HG03039 (cell line): ENCODE results near the gene C5orf52.
"Not testable (repeated sequence)": the region's sequence is repeated elsewhere in the genome, so short reads cannot be mapped to it uniquely, and the experiment has no call there.

Experiments used
- ATAC-seq: cut with Tn5 transposase; IDR thresholded peaks from one replicate; pipeline ENCODE4 v1.9.1; 2021; ENCODE audit warnings: mild to moderate bottlenecking, moderate library complexity; ENCODE audit not compliant: unreplicated experiment

The C5orf52 gene

DNA sequence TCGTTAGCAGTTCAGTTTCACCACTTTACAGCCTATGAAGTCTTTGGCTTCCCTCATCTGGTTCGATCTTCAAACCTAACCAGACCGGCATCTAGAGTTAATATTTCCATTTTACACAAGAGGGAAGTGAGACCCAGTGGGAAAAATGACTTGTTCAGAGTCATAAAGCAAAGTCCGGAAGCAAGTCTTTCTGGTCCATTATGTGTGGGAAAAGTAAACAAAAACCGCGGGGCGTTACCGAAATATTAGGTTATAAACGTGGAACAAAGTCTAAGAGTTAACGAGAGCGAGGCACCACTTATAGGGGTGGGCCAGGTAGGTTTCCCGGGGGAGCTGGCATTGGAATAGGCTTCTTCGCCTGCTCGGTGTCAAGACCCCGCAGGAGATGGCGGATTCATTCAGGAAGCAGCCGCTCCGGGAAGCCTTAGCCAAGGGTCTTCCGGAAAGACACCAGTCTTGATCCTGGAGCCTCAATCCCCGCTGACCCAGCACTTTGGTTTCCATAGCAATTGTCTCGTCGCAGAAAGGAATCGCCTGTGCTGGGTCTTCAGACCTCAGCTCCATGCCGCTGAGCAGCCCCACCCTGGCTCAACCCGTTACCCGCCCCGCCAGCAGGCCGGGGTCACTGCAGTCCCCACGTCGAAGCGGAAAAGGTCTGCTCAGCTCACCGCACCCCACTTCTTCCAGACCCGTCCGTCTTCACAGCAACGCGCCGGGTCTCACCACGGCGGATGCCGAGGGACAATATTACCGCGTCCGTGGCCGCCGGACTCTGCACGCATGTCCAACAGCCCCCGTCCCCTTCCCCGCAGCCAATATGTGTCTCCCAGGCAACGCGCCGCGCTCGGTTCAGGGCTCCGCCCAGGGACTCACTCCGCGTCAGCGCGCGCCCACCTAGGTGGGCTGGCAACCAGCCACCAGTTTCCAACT lies at the start of gene C5orf52:
Gene C5orf52, plus strand, starts transcription at position 872 of the 930 bp plus-strand sequence. CDS start 82 bp downstream, outside the sequence.
- ATAC-seq: no peak

DNA sequence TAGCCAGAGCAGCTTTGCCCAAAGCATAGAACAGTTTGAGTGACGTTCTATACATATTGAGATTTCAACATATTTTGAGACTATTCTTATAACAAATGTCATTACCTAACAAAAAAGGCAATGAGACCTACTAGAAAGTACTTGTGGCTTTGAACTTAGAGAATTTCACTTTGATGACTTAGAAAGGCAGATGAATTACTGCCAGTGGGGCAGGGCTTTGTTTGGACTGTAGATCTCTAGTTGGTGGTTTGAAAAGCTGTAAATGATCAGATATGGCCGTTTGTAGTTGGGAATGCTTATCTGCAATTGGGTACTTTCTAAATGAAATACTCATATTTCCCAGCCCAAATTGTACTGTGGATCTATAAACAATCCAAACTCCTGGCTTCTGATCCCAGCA lies 47.2 kb upstream of the C5orf52 start:
- ATAC-seq: no peak

DNA sequence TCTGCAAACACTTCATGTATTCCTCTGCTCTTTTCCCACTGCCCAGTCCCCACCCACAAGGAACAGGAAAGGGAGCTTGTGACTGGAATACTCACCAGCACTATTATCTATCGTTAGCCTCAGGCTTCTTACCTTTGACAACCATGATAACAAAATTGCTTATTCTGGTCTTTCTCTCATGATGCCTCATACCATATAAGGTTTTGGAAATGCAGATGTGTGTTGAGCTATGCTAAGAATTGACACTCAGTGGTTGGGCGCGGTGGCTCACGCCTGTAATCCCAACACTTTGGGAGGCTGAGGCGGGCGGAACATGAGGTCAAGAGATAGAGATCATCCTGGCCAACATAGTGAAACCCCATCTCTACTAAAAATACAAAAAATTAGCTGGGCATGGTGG lies 44.5 kb upstream of the C5orf52 start:
- ATAC-seq: no peak

DNA sequence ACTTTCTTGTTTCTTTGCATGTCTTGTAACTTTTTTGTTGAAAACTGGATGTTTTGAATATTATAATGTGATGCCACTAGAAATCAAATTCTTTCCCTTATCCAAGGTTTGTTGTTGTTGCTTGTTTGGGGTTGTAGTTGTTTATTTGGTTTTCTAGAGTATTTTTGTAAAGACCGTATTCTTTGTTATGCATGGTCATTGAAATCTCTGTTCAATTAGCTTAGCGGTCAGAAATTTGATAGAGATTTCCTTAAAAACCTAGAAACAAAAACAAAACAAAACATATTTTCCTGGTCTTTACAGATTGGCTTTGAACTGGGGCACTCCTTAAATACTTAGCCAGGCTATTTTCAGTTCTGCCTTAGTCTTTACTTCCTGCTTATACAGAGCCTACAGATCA lies 41.0 kb upstream of the C5orf52 start:
- no peak for ATAC-seq

DNA sequence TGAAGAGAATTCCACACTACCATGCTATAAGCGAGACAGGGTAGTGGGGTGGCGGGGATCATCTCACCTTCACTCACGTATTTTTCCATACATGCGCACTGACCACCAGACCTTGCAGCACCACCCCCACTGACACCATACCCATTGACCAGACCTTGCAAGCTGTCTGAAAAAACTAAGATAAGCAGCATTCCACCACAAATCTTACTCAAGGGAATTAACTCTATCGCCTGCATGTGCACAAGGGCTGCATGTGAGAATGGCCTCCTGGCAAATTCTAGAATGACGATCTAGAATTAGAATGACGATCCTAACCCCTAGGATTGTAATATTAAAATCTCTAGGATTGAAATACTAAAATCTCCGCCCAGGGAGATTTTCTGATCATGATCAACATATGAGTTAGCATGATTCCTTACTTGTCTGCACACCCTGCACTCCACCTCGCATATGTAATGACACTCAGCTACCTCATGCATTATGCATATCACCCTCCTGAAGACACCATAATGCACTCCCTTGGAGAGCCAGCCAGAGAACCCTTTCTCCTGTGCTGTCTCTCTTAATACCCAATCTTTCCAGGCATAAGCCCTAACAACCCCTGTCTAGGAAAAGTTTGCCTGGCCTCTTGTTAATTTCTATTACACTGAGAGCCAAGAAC lies 30.8 kb upstream of the C5orf52 start:
- ATAC-seq: no peak

DNA sequence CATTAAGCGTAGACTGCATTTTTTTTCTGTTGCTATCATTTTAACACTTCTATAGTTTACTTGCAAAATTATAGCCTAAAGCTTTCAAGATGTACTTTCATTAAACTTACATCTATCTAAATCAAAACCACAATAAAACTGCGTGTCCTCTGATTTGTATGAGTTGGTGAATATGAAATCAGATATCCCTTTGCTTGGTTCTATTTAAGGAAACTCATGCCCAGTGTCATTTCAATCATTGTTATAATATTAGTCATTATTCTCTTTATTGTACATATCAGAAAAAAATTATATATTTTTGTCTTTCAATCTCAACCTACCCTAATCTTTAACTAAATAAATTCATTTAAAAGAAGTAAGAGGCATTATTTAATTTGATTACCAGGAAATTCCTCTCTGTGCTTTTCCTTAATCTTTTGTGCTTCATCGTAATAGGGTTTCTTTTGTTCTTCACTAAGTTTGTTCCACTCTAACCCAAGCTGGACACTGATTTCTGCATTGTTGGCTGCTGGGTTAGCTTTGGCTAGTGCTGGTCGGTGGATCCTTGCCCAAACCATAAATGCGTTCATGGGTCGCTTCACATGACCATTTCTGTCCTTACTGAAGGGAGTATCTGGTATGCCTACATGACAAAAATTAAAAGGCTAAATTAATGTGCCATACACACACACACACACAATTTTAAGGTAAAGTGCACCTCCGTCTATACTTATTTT lies 22.9 kb upstream of the C5orf52 start:
- no peak for ATAC-seq

DNA sequence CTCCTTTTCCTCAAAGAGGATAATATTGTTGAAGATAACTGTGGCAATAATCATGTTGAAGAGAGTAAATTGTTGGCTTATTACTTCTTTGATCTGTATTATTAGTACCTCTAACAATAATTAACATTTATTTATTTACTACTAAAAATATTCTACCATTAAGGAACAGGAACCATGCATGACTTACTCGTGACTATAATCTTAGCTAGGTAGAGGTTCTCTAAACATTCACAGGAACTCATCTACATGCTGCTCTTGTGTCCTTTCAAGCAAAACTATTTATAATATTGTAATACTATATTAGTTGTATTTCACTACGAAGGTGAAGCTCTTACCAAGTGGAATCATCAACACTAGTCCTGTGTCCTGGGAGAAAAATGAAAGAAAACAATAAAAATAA lies 22.2 kb upstream of the C5orf52 start:
- no peak for ATAC-seq

DNA sequence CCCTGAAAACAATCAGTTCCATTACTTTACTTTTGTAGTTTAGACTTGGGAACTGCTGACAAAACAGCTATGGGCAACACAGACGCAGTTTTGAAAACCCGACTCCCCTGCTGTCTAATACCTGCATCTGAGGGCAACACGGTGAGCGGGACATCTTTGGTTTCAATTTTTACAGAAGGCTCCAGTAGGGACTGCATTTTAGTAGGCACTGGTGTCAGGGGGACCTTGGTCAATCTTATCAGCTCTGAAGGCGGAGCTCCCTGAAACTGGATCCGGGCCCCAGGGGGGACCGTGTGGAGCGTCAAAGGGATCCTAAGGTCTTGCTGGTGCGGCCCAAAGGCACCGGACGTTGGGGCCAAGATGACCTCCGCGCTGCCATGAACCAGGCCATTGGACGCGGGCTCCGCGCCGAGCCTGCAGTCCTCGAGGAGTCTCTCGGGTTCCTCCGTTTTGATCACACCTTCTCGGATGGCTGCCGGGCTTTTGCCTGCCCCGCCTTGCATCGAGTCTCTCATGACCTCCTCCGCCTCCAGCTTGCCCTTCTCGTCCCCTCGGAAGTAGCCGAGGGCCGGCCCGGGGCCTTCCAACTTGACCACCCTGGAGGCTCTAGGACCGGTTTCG lies 20.2 kb upstream of the C5orf52 start:
- no peak for ATAC-seq

DNA sequence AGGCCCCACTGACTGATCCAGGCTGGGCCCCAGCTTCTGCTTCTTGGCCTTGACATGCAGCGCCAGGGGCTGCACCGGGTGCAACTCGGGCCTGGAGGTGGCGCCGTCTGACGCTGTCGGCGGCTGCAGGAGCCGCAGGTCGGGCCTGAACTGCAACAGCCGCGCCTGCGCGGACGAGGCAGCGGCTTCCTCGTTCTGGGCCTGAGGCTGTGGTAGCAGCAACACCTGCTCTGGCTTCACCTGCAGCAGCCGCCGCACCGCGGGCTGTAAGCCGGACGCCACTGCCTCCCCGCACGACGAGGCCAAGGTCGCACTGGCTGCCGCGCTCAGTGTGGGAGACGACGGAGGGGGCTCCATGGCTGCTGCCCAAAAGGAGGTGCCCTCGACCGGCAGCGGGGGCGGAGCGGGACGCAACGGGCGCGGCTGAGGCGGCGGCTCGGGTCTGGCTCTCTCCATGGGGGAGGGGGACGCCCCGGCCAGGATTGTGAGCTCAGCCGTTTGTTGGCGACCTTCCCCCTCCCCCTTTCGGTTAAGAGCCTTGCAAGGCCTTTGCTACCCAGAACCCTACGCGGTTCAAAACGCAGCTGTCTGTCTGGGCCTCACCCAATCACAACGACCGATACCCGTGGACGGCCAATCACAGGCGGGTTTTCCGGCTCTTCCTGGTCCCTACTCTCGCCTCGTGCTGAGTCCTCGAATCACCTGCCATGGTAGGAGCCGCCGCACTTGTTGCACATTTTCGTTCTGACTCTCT lies 19.5 kb upstream of the C5orf52 start:
- ATAC-seq: peak; percentile 80

DNA sequence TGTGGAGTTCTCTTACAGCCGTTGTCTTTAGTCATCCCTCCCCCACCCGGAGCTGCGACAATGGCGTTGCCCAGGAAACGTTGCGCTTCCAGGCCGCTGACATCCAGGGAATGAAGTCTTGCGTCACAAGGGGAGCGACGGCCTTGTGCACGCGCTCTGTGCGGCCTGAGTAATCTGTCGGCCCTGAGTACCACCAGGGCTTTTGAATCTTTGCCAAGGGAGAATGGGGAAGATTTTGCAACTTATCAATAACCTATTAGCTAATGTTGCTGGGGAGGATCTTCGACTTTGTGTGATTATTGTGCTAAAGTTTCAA lies 19.0 kb upstream of the C5orf52 start, which contains the start of gene SOX30:
Gene SOX30, minus strand, starts transcription at position 62 of the 316 bp plus-strand sequence. CDS start 360 bp downstream, outside the sequence.
- no peak for ATAC-seq

DNA sequence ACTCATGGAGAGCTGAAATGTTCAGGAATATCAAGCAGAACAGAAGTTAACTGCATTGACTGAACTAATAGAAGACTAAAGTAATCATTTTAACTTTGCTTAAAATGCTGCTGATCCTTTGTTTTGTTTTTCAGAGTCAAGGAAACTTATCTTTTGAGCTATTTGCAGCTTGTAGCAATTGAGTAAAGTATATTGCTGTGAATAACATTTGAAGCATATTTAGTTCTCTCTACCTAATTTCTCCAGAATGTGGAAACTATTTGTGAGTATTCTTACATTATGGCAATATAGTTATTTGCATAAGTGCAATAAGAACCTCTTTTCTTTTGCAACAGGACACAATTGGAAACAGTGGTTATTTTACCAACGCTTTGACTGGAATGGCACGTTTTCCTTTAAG lies 13.8 kb upstream of the C5orf52 start:
- ATAC-seq: no peak

DNA sequence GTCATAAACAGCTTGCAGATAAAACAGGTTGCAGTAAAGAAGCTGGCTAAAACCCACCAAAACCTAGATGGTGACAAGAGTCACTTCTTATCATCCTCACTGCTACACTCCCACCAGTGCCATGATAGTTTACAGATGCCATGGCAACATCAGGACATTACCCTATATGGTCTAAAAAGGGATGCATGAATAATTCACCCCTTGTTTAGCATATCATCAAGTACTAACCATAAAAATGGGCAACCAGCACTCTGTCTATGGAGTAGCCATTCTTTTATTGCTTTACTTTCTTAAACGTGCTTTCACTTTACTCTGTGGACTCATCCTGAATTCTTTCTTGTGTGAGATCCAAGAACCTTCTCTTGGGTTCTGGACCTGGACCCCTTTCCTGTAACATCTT lies 12.4 kb upstream of the C5orf52 start:
- ATAC-seq: no peak

DNA sequence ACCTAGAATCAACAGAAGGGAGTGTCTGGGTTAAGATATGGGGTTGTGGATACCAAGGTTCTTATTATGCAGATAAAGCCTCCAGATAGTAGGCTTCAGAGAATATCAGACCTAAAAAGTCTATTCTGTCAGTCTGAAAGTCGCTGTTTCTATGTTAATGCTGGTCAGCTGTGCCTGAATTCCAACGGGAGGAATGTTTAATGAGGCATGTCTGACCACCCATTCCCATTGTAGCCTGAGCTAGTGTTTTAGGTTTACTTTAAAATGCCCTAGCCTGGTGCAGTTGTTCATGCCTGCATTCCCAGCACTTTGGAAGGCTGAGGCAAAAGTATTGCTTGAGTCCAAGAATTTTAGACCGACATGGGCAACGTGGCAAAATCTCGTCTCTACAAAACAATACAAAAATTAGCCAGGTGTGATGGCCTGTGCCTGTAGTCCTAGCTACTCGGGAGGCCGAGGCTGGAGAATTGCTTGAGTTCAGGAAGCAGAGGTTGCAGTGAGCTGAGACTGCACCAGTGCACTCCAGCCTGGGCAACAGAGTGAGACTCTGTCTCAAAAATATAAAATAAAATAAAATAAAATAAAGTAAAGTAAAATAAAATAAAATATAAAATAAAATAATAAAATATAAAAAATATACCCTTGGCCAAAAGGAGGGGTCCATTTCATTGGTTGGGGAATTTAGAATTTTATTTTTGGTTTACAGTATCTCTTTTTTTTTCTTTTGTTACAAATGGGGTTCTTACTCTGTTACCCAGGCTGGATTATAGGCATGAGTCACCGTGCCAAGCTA lies 11.3 kb upstream of the C5orf52 start:
- no peak for ATAC-seq

DNA sequence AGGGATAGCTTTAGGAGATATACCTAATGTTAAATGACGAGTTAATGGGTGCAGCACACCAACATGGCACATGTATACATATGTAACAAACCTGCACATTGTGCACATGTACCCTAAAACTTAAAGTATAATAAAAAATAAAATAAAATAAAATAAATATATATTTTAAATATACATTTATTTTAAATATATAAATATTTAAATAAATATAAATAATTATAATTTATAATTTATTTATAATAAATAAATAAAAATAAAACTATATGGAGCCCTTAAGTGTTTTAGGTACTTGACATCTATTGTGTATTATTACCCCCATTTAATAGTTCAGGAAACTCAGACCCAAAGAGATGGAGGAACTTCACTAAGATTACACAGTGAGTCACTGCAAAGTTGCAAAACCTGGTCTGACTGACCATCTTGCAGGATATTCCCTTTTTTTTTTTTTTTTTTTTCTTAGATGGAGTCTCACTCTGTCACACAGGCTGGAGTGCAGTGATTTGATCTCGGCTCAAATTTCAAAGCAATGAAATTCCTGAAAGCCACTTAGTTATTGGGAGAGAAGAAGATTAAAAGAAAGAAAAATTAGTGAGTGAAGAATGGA lies 5.8 kb upstream of the C5orf52 start:
- ATAC-seq: no peak

DNA sequence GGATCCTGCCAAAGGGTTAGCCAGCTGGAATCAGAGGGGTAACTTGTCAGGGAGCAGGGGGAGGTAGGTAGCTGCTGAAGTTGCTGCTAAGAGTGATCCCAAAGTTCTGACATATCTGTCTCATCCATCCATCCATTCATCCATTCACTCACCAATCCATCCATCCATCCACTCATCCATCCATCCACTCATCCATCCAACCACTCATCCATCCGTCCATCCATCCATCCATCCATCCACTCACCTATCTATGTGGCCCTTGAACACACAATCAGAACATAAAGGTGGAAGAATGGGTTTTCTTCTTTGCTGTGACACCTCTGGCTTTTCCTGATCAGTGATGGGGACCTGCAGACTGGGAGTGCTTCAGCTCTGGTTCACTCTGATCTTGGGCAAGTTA lies 3.0 kb upstream of the C5orf52 start:
- ATAC-seq: no peak

DNA sequence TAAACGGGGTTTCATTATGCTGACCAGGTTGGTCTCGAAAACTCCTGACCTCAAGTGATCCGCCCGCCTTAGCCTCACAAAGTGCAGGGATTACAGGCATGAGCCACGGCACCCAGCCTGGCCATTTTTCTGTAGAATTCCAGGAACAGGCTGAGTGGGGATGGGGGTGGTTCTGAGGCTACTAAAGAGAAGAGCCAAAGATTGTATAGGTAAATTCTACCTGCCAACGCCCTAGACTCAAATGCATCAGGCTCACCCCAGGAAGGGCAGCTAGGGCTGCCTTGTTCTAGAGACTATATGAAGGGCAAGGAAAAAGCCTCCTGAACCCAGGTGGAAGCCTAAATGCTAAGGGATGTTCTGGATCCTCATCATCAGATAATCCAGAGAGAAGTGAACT lies 1.6 kb upstream of the C5orf52 start:
- ATAC-seq: no peak

DNA sequence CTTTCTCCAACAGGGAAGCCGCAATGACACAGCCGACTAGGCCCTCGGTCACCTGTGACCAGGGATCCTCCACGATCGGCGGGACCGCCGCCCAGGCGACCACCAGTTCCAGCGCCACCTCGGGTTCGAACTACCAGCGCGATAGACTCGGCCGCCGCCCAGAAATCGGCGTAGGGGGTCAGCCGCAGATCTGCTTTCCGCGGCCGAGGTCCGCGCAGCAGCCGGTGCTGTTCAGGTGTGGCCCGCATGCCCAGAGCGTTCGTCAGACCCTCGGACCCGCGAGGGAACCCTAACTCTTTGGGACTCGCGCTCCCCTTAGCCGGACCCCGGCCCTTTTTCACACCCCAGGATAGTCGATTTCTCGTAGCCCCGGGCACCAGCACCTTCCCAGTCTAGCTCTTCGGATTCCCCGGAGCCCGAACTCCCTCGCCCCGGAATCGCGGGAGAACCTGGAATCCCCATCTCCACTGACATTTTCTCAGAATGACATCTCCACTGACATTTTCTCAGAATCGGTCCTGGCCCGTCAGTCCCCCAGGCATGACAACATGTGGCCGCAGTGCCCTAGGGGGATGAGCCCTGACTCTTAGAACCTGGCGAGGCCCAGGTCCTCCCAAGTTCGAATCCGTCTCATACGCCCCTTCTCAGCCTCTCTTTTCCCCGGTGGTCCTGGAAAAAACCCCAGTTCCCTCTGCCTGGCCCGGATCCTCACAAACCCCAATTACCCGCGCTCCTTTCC lies 428 bp downstream of the C5orf52 start:
- no peak for ATAC-seq

DNA sequence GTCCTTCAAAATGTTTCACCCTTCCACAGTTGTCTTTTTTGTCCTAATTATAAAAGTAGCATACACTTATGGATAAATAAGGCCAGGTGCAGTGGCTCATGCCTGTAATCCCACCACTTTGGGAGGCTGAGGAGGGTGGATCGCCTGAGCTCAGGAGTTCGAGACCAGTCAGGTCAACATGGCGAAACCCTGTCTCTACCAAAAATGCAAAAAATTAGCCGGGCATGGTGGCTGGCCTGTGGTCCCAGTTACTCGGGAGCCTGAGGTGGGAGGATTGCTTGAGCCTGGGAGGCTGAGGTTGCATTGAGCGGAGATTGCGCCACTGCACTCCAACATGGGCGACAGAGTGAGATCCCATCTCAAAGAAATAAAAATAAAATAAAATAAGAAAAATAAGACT lies 1.6 kb downstream of the C5orf52 start:
- no peak for ATAC-seq

DNA sequence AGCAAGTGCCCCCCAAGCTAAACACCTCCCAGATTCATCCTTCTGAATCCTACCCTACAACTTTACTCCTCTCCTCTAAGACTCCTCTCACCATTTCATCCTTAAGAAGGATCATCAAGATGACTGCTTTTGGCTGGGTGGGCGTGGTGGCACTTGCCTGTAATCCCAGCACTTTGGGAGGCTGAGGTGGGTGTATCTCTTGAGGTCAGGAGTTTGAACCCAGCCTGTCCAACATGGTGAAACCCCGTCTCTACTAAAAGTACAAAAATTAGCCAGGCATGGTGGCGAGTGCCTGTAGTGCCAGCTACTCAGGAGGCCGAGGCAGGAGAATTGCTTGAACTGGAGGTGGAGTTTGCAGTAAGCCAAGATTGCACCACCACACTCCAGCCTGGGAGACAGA lies 3.0 kb downstream of the C5orf52 start:
- not testable (repeated sequence) for ATAC-seq
